ENCODE measurements around the gene PCDHA2. TPM values are rescaled to one million over a fixed set of nuclear protein-coding genes. Genes with fewer than 3 reads are reported as not detected.

Gene PCDHA2
- total RNA-seq (2021): 0.18 and 0.20 TPM in 2 replicates
- long read RNA-seq, partial matches to known transcripts: 0 of 2 reads
- long read RNA-seq, other reads (novel, unspliced or antisense): 2 of 2 reads

- no peak within 1 kb of the TSS for H3K14ac ChIP-seq (ENCODE audit: insufficient read depth, low read length)
- no peak within 1 kb of the TSS for H3K56ac ChIP-seq (ENCODE audit: insufficient read length, low read depth, low read length)
- H4K5ac ChIP-seq (ENCODE audit: insufficient read length, low read depth, low read length): no peak within 1 kb of the TSS
- peak within 1 kb of the TSS; percentile 46 for H3K4me2 ChIP-seq (ENCODE audit: insufficient read depth, insufficient read length, low read length)
- no peaks in the 10 kb centered on the region for H4K20me1 ChIP-seq (ENCODE audit: control insufficient read depth, insufficient read depth, insufficient read length)
- no peak within 1 kb of the TSS for H2BK5ac ChIP-seq (ENCODE audit: insufficient read length, low read length)
- Mint-ChIP-seq H3K4me1 (no peaks in the 10 kb centered on the region), H3K4me3 (peak within 1 kb of the TSS in 1 of 2 experiments; percentile 62; a peak in 2 of 5 replicates), H3K27ac (no peak within 1 kb of the TSS; a peak in 1 of 7 replicates), H3K36me3 (ENCODE audit: insufficient read depth in 1 of 3, low read depth in 3 of 3) (peaks cover 0 to 27% (median 10%) of the 10 kb centered on the region in 3 experiments; a peak in 6 of 7 replicates), H3K27me3 (ENCODE audit: low read depth) (no peaks in the 10 kb centered on the region), H3K9me3 (peaks cover 49 to 60% of the 10 kb centered on the region in 2 experiments)
- peak; percentile 52; the same call in 2 of the 3 replicates for TF ChIP-seq CTCF (conservative IDR thresholded peaks at IDR 0.05)
- no peak within 1 kb of the TSS for H3K4ac ChIP-seq (ENCODE audit: low read depth, low read length)
- no peak within 1 kb of the TSS for H2BK15ac ChIP-seq (ENCODE audit: low read depth, low read length)
- H2AFZ ChIP-seq (ENCODE audit: low read length): no peak within 1 kb of the TSS
- no peak within 1 kb of the TSS for H2BK120ac ChIP-seq (ENCODE audit: low read depth, low read length, poor library complexity, severe bottlenecking)
- no peak within 1 kb of the TSS for H3K23ac ChIP-seq (ENCODE audit: insufficient read length, low read depth, low read length)
- no peak for DNase-seq
- H3K27me3 ChIP-seq (ENCODE audit: insufficient read depth, low read length): no peaks in the 10 kb centered on the region
- H2BK20ac ChIP-seq (ENCODE audit: low read depth, low read length, poor library complexity, severe bottlenecking): no peak within 1 kb of the TSS
- no CpG with 5 or more reads among the region's 27 CpGs for WGBS (ENCODE audit: extremely low coverage, insufficient read length, low lambda C conversion rate)
- H3K79me2 ChIP-seq (ENCODE audit: insufficient read depth, low read length): no peaks in the 10 kb centered on the region
- H3K9ac ChIP-seq (ENCODE audit: extremely low read depth, insufficient read length, low read length): no peak within 1 kb of the TSS
- no peaks in the 10 kb centered on the region for H3K9me3 ChIP-seq (ENCODE audit: control insufficient read depth, low read depth, low read length)
- H4K91ac ChIP-seq (ENCODE audit: insufficient read length, low read depth, low read length): no peak within 1 kb of the TSS
- no peak within 1 kb of the TSS for H2BK12ac ChIP-seq (ENCODE audit: insufficient read length, low read depth, low read length)
- no peak within 1 kb of the TSS for H3T11ph ChIP-seq (ENCODE audit: low read length)
- no peak within 1 kb of the TSS for H3K18ac ChIP-seq (ENCODE audit: insufficient read length, low read depth, low read length)
- no peak within 1 kb of the TSS for H2AK5ac ChIP-seq (ENCODE audit: insufficient read length, low read length)
- no peak within 1 kb of the TSS for H4K8ac ChIP-seq (replicated peaks; ENCODE audit: insufficient read length, low read depth, low read length)
- peaks cover 2% of the 10 kb centered on the region for H3K23me2 ChIP-seq (ENCODE audit: insufficient read length, low read depth, low read length, poor library complexity, severe bottlenecking)
- H3K79me1 ChIP-seq (ENCODE audit: insufficient read depth, low read depth, low read length, poor library complexity, severe bottlenecking): no peaks in the 10 kb centered on the region
- H3K27ac ChIP-seq (ENCODE audit: insufficient read length, low read depth, low read length): no peak within 1 kb of the TSS
- H3K4me1 ChIP-seq (ENCODE audit: insufficient read depth, low read length): no peaks in the 10 kb centered on the region
These were observed at the start of gene PCDHA2 for GRCh38 chr5:140794595-140795258. Gene PCDHA2 (plus strand): TSS chr5:140794852.
